HL-60/S4 treated with phorbol 12-myristate 13-acetate at 8.2 ng/mL for 4 days and 3 days (cell line): ENCODE results near the gene ZNF512B.
"Not testable (repeated sequence)": the region's sequence is repeated elsewhere in the genome, so short reads cannot be mapped to it uniquely, and the experiment has no call there.

ENCODE experiments used
- in situ Hi-C: fragments of 300-500 bp; cut with MboI; formaldehyde crosslinking; loops from 2 replicates; pipeline ENCODE4 v1.15.0; 2022; ENCODE audit warnings: low sequenced_read_pairs

The ZNF512B gene

GRCh38 chr20:63963784-63964301 is 5.9 kb downstream of the ZNF512B start:
- in situ Hi-C loops, result no loop called here

GRCh38 chr20:63963348-63963741 is 6.4 kb downstream of the ZNF512B start:
- in situ Hi-C loops, result no loop called here

- in situ Hi-C loops, result no loop called here
These were observed 7.0 kb downstream of the ZNF512B start for GRCh38 chr20:63962426-63963347.

GRCh38 chr20:63961664-63962425 is 7.9 kb downstream of the ZNF512B start:
- in situ Hi-C loops, result no loop called here

- in situ Hi-C loops, result not testable (repeated sequence)
These were observed 8.8 kb downstream of the ZNF512B start for GRCh38 chr20:63960654-63961621.

- in situ Hi-C loops, result no loop called here
These were observed 10.0 kb downstream of the ZNF512B start for GRCh38 chr20:63959699-63960075.

- in situ Hi-C loops, result no loop called here
These were observed 10.6 kb downstream of the ZNF512B start for GRCh38 chr20:63958964-63959698.

- in situ Hi-C loops, result no loop called here
These were observed 11.3 kb downstream of the ZNF512B start for GRCh38 chr20:63958471-63958870.

- in situ Hi-C loops, result no loop called here
These were observed 11.9 kb downstream of the ZNF512B start for GRCh38 chr20:63957690-63958441.

- in situ Hi-C loops, result no loop called here
These were observed 12.6 kb downstream of the ZNF512B start for GRCh38 chr20:63957004-63957689.

GRCh38 chr20:63956664-63957003 is 13.1 kb downstream of the ZNF512B start:
- in situ Hi-C loops, result no loop called here

- in situ Hi-C loops, result no loop called here
These were observed 13.7 kb downstream of the ZNF512B start, which contains the start of gene UCKL1 for GRCh38 chr20:63955827-63956663. Gene UCKL1 (minus strand): TSS chr20:63956416. CDS start chr20:63956372, 44 bp downstream.

- in situ Hi-C loops, result no loop called here
These were observed 14.4 kb downstream of the ZNF512B start for GRCh38 chr20:63955281-63955826.

- in situ Hi-C loops, result no loop called here
These were observed 15.8 kb downstream of the ZNF512B start for GRCh38 chr20:63953764-63954429.

GRCh38 chr20:63952769-63953168 is 17.0 kb downstream of the ZNF512B start:
- in situ Hi-C loops, result no loop called here

- in situ Hi-C loops, result no loop called here
These were observed 17.6 kb downstream of the ZNF512B start for GRCh38 chr20:63952210-63952535.
